HepG2 (cell line): ENCODE results near the gene PSAP. TPM values are rescaled to one million over a fixed set of nuclear protein-coding genes. Genes with fewer than 3 reads are reported as not detected.

Experiments used
- FOSL2 ChIP-seq: sonication (generic); formaldehyde crosslinking; IDR thresholded peaks from 2 replicates; pipeline ENCODE4 v1.4.0; 2020; ENCODE audit warnings: missing genetic modification reagents
- FOXA1 ChIP-seq, 2 experiments: fragments of 450-650 bp in 1 of 2; sonication (generic) in 1 of 2; formaldehyde crosslinking in 1 of 2; IDR thresholded peaks; 2 replicates each; pipeline versions ENCODE4 v1.4.0 to v1.6.1; 2016 to 2020; ENCODE audit warnings: missing genetic modification reagents in 1 of 2
- HNRNPK ChIP-seq: fragments of 200-400 bp; formaldehyde crosslinking; IDR thresholded peaks from 2 replicates; pipeline ENCODE4 v1.6.1; 2018; ENCODE audit warnings: low read length, low read depth, moderate library complexity, mild to moderate bottlenecking; ENCODE audit not compliant: poor library complexity, severe bottlenecking
- JUNB ChIP-seq: sonication (generic); formaldehyde crosslinking; IDR thresholded peaks from 2 replicates; pipeline ENCODE4 v1.8.0; 2022; ENCODE audit warnings: missing genetic modification reagents, mild to moderate bottlenecking, borderline replicate concordance
- NR3C1 ChIP-seq: sonication (generic); formaldehyde crosslinking; IDR thresholded peaks from 2 replicates; pipeline ENCODE4 v1.4.0; 2020; ENCODE audit warnings: missing genetic modification reagents
- RXRA ChIP-seq: sonication (generic); formaldehyde crosslinking; IDR thresholded peaks from 2 replicates; pipeline ENCODE4 v1.5.1; 2020; ENCODE audit warnings: missing genetic modification reagents
- SAP130 ChIP-seq: IDR thresholded peaks from 2 replicates; pipeline ENCODE4 v1.6.1; 2016; ENCODE audit warnings: low read depth
- SATB2 ChIP-seq: sonication (generic); formaldehyde crosslinking; IDR thresholded peaks from 2 replicates; pipeline ENCODE4 v1.5.0; 2020; ENCODE audit warnings: missing genetic modification reagents
- THYN1 ChIP-seq: sonication (generic); formaldehyde crosslinking; IDR thresholded peaks from 2 replicates; pipeline ENCODE4 v1.8.1; 2023; ENCODE audit warnings: low read depth, mild to moderate bottlenecking, moderate library complexity, missing genetic modification reagents, borderline replicate concordance
- ZFY ChIP-seq: sonication (generic); formaldehyde crosslinking; IDR thresholded peaks from 2 replicates; pipeline ENCODE4 v1.4.0; 2020; ENCODE audit warnings: missing genetic modification reagents
- ZNF143 ChIP-seq: sonication (generic); formaldehyde crosslinking; IDR thresholded peaks from 2 replicates; pipeline ENCODE4 v1.4.0; 2020; ENCODE audit warnings: missing genetic modification reagents
- ZNF484 ChIP-seq: sonication (generic); formaldehyde crosslinking; IDR thresholded peaks from 2 replicates; pipeline ENCODE4 v1.5.1; 2020; ENCODE audit warnings: mild to moderate bottlenecking, low read depth, missing genetic modification reagents, borderline replicate concordance
- ZNF678 ChIP-seq: sonication (generic); formaldehyde crosslinking; IDR thresholded peaks from 2 replicates; pipeline ENCODE4 v1.4.0; 2020; ENCODE audit warnings: mild to moderate bottlenecking, missing genetic modification reagents
- ZNF737 ChIP-seq: sonication (generic); formaldehyde crosslinking; IDR thresholded peaks from 2 replicates; pipeline ENCODE4 v1.5.0; 2020; ENCODE audit warnings: missing genetic modification reagents, mild to moderate bottlenecking, borderline replicate concordance
- polyA plus RNA-seq, 8 experiments: library from polyadenylated mRNA; depleted of rRNA in 3 of 8; stranded (reverse) in 7 of 8; unstranded in 1 of 8; fragments of >200 nt; fragmentation: Illumina TruSeq in 4 of 8; extraction: Trizol in 4 of 8; gene quantifications; 2 replicates each; pipeline versions ENCODE4 v1.2.1 to v1.2.3, GENCODE V29; 2011 to 2016; ENCODE audit warnings: low read depth in 4 of 8, missing spikeins in 1 of 8, mixed read lengths in 1 of 8; ENCODE audit not compliant: insufficient read depth in 1 of 8
- total RNA-seq, 5 experiments: library from RNA; depleted of rRNA; stranded (reverse); fragments of >200 nt; fragmentation: Illumina TruSeq; extraction: Trizol; gene quantifications; 2 replicates each; pipeline ENCODE4 v1.2.3, GENCODE V29; 2016; ENCODE audit warnings: low read depth in 1 of 5
- TF ChIP-seq, protein P1 (sequence below): sonication (generic); formaldehyde crosslinking; IDR thresholded peaks from 2 replicates; pipeline ENCODE4 v1.9.0; 2022; ENCODE audit warnings: low read depth, missing genetic modification reagents
- TF ChIP-seq, protein P2 (sequence below): sonication (generic); formaldehyde crosslinking; IDR thresholded peaks from 2 replicates; pipeline ENCODE4 v1.5.1; 2020; ENCODE audit warnings: missing genetic modification reagents, mild to moderate bottlenecking, borderline replicate concordance
- TF ChIP-seq, protein P3 (sequence below), 2 experiments: sonication (generic) in 1 of 2; formaldehyde crosslinking in 1 of 2; IDR thresholded peaks; 2 replicates each; pipeline versions ENCODE4 v1.4.0 to v1.6.1; 2018 to 2020; ENCODE audit warnings: missing genetic modification reagents in 2 of 2, borderline replicate concordance in 1 of 2, low read depth in 1 of 2, mild to moderate bottlenecking in 1 of 2, missing biosample characterization in 1 of 2
- TF ChIP-seq, protein P4 (sequence below): IDR thresholded peaks from 2 replicates; pipeline ENCODE4 v1.4.0; 2020; ENCODE audit warnings: mild to moderate bottlenecking, missing genetic modification reagents

The PSAP gene
- total and polyA plus RNA-seq, 2 of the 13 experiments (the other 11 are each of a cell fraction or from before 2014, with no cell fraction given) = 323 to 643 TPM

DNA sequence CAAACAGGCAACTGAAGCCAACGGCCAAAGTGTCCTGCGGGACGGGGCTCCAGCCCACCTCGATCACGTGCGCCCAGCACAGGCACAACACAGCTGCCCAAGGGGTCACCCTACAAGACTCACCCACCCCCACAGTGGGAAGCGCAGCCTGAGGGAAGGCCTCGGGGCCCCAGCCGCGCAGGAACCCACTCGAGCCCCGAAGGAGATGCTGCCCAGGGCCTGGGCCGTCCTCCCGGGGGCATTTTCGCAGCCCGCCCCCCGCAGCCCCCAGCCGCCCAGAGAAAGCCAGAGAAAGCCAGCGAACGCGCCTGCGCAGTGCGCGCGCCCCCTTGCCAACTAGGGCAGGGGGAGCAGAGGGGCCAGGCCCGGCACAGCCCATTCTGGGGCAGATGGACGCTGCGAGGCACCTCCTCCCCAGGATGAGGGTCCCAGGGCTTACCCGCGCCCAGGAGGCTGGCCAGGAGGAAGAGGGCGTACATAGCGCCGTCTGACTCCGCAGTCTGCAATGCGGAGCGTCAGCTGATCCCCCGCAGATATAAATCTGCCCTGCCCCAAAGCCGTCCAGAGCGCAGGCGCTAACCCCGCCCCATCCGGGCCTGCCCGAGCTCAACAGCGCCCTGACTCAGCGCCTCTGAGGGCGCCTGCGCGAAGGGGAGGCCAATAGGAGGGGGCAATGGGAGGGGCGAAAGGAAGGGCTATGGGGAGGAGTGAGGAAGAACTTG, at the start of gene PSAP (continued):
- no peak for TF ChIP-seq JUNB (CRISPR knock-in tag)
- TF ChIP-seq THYN1 (CRISPR knock-in tag) = no peak
- 0 out of 2 replicates have a peak, but pooled peaks have one; percentile 17 for TF ChIP-seq ZNF484
- TF ChIP-seq, protein P1, sequence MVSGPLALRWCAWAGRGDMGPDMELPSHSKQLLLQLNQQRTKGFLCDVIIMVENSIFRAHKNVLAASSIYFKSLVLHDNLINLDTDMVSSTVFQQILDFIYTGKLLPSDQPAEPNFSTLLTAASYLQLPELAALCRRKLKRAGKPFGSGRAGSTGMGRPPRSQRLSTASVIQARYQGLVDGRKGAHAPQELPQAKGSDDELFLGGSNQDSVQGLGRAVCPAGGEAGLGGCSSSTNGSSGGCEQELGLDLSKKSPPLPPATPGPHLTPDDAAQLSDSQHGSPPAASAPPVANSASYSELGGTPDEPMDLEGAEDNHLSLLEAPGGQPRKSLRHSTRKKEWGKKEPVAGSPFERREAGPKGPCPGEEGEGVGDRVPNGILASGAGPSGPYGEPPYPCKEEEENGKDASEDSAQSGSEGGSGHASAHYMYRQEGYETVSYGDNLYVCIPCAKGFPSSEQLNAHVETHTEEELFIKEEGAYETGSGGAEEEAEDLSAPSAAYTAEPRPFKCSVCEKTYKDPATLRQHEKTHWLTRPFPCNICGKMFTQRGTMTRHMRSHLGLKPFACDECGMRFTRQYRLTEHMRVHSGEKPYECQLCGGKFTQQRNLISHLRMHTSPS (CRISPR knock-in tag) = no peak
- TF ChIP-seq NR3C1 (CRISPR knock-in tag) = no peak
- TF ChIP-seq, protein P2, sequence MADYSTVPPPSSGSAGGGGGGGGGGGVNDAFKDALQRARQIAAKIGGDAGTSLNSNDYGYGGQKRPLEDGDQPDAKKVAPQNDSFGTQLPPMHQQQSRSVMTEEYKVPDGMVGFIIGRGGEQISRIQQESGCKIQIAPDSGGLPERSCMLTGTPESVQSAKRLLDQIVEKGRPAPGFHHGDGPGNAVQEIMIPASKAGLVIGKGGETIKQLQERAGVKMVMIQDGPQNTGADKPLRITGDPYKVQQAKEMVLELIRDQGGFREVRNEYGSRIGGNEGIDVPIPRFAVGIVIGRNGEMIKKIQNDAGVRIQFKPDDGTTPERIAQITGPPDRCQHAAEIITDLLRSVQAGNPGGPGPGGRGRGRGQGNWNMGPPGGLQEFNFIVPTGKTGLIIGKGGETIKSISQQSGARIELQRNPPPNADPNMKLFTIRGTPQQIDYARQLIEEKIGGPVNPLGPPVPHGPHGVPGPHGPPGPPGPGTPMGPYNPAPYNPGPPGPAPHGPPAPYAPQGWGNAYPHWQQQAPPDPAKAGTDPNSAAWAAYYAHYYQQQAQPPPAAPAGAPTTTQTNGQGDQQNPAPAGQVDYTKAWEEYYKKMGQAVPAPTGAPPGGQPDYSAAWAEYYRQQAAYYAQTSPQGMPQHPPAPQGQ (CRISPR knock-in tag) = no peak
- TF ChIP-seq RXRA (CRISPR knock-in tag) = peak; percentile 60; the same call in 1 of the 2 replicates
- TF ChIP-seq, protein P3, sequence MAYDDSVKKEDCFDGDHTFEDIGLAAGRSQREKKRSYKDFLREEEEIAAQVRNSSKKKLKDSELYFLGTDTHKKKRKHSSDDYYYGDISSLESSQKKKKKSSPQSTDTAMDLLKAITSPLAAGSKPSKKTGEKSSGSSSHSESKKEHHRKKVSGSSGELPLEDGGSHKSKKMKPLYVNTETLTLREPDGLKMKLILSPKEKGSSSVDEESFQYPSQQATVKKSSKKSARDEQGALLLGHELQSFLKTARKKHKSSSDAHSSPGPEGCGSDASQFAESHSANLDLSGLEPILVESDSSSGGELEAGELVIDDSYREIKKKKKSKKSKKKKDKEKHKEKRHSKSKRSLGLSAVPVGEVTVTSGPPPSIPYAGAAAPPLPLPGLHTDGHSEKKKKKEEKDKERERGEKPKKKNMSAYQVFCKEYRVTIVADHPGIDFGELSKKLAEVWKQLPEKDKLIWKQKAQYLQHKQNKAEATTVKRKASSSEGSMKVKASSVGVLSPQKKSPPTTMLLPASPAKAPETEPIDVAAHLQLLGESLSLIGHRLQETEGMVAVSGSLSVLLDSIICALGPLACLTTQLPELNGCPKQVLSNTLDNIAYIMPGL (CRISPR knock-in tag; IDR thresholded peaks at IDR 0.05; ENCODE audit: borderline replicate concordance in 1 of 2, low read depth in 1 of 2) = peak; percentile 50 to 89; a peak in 3 of 4 replicates
- TF ChIP-seq HNRNPK = peak; percentile 97
- no peak for TF ChIP-seq SATB2
- TF ChIP-seq ZFY (CRISPR knock-in tag) = peak; percentile 90
- TF ChIP-seq ZNF143 (CRISPR knock-in tag) = peak; percentile 25; the same call in 1 of the 2 replicates
- no peak for TF ChIP-seq FOXA1 (IDR thresholded peaks at IDR 0.05)
- no peak; the same call in 1 of the 2 replicates for TF ChIP-seq FOXA1 (CRISPR knock-in tag; IDR thresholded peaks at IDR 0.05)
- TF ChIP-seq SAP130 (CRISPR knock-in tag) = peak; percentile 84
- TF ChIP-seq, protein P4, sequence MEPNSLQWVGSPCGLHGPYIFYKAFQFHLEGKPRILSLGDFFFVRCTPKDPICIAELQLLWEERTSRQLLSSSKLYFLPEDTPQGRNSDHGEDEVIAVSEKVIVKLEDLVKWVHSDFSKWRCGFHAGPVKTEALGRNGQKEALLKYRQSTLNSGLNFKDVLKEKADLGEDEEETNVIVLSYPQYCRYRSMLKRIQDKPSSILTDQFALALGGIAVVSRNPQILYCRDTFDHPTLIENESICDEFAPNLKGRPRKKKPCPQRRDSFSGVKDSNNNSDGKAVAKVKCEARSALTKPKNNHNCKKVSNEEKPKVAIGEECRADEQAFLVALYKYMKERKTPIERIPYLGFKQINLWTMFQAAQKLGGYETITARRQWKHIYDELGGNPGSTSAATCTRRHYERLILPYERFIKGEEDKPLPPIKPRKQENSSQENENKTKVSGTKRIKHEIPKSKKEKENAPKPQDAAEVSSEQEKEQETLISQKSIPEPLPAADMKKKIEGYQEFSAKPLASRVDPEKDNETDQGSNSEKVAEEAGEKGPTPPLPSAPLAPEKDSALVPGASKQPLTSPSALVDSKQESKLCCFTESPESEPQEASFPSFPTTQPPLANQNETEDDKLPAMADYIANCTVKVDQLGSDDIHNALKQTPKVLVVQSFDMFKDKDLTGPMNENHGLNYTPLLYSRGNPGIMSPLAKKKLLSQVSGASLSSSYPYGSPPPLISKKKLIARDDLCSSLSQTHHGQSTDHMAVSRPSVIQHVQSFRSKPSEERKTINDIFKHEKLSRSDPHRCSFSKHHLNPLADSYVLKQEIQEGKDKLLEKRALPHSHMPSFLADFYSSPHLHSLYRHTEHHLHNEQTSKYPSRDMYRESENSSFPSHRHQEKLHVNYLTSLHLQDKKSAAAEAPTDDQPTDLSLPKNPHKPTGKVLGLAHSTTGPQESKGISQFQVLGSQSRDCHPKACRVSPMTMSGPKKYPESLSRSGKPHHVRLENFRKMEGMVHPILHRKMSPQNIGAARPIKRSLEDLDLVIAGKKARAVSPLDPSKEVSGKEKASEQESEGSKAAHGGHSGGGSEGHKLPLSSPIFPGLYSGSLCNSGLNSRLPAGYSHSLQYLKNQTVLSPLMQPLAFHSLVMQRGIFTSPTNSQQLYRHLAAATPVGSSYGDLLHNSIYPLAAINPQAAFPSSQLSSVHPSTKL (CRISPR knock-in tag) = peak; percentile 35; the same call in 1 of the 2 replicates
- TF ChIP-seq ZNF678 (CRISPR knock-in tag) = peak; percentile 53; the same call in 1 of the 2 replicates
- no peak; the same call in 1 of the 2 replicates for TF ChIP-seq ZNF737 (CRISPR knock-in tag)
- peak; percentile 87 for TF ChIP-seq FOSL2 (CRISPR knock-in tag)
